B cell (primary cell): Measurements from ENCODE around the gene GPRC5B. TPM values are rescaled to one million over a fixed set of nuclear protein-coding genes. Genes with fewer than 3 reads are reported as not detected.

Experiments used
- ATAC-seq: fragments of 200-7000 bp; cut with Tn5 transposase; one replicate; pipeline ENCODE4 v1.10.0; 2021; ENCODE audit warnings: low read depth, mild to moderate bottlenecking, moderate number of reproducible peaks, moderate library complexity
- CTCF ChIA-PET: fragments of 350-600 bp; sonication (Branson Sonifier 250); formaldehyde crosslinking; loops from one replicate; lab custom pipeline; 2021; ENCODE audit warnings: antibody characterized with exemption, inconsistent platforms; lab: Charles Lee
- POLR2A ChIA-PET: fragments of 350-600 bp; sonication (Branson Sonifier 250); formaldehyde crosslinking; loops from one replicate; lab custom pipeline; 2021; ENCODE audit warnings: antibody characterized with exemption; lab: Charles Lee
- DNase-seq: peaks from one replicate; pipeline ENCODE4 v3.0.0; 2013
- H2AFZ ChIP-seq: 2 replicates; pipeline ENCODE4 v1.6.1; 2012; ENCODE audit warnings: mild to moderate bottlenecking, low read depth, low read length; ENCODE audit not compliant: insufficient read depth, poor library complexity, severe bottlenecking
- H3K27ac ChIP-seq, 2 donors: 1 replicate in 1 of 2; 2 replicates in 1 of 2; pipeline ENCODE4 v1.5.1; 2012 to 2013; ENCODE audit warnings: low read length in 2 of 2, mild to moderate bottlenecking in 2 of 2, moderate library complexity in 1 of 2
- H3K27me3 ChIP-seq, 4 experiments: fragments of 200-600 bp in 1 of 4; sonication (generic) in 1 of 4; replicated peaks in 1 of 4; 1 replicate in 2 of 4; 2 replicates in 2 of 4; pipeline versions ENCODE4 v1.6.1 to v1.7.0; 2013 to 2016; ENCODE audit warnings: low read length in 3 of 4, mild to moderate bottlenecking in 2 of 4, mixed read lengths in 1 of 4, moderate library complexity in 1 of 4; ENCODE audit not compliant: insufficient read depth in 4 of 4, control insufficient read depth in 3 of 4; ENCODE audit errors: control extremely low read depth in 1 of 4
- H3K36me3 ChIP-seq, 2 experiments: replicated peaks in 1 of 2; 1 replicate in 1 of 2; 2 replicates in 1 of 2; pipeline versions ENCODE4 v1.6.1 to v1.7.1; 2013; ENCODE audit warnings: low read length in 1 of 2; ENCODE audit not compliant: insufficient read depth in 2 of 2, control insufficient read depth in 1 of 2; ENCODE audit errors: control extremely low read depth in 1 of 2, extremely low read depth in 1 of 2
- H3K4me1 ChIP-seq, 2 donors: fragments of 200-600 bp in 1 of 2; sonication (generic) in 1 of 2; 1 replicate in 1 of 2; 2 replicates in 1 of 2; pipeline versions ENCODE4 v1.5.1 to v1.6.1; 2013 to 2017; ENCODE audit warnings: low read length in 2 of 2; ENCODE audit not compliant: control insufficient read depth in 2 of 2, insufficient read depth in 2 of 2
- H3K4me2 ChIP-seq: replicated peaks from 2 replicates; pipeline ENCODE3; 2012; ENCODE audit warnings: mild to moderate bottlenecking, low read depth, low read length; ENCODE audit not compliant: poor library complexity, severe bottlenecking
- H3K4me3 ChIP-seq, 5 experiments: fragments of 200-600 bp in 1 of 5; sonication (generic) in 1 of 5; 1 replicate in 3 of 5; 2 replicates in 2 of 5; pipeline versions ENCODE4 v1.5.1 to v1.7.0; 2011 to 2016; ENCODE audit warnings: low read length in 4 of 5, mild to moderate bottlenecking in 4 of 5, low read depth in 2 of 5, control low read depth in 1 of 5, moderate library complexity in 1 of 5; ENCODE audit not compliant: insufficient read depth in 1 of 5; ENCODE audit errors: control extremely low read depth in 1 of 5, extremely low read depth in 1 of 5
- H3K79me2 ChIP-seq: fragments of 200-600 bp; sonication (generic); one replicate; pipeline ENCODE4 v1.6.0; 2016; ENCODE audit warnings: low read length; ENCODE audit not compliant: control insufficient read depth, insufficient read depth
- H3K9ac ChIP-seq: fragments of 200-600 bp; sonication (generic); 2 replicates; pipeline ENCODE4 v1.6.1; 2017; ENCODE audit warnings: mild to moderate bottlenecking, low read length, moderate library complexity
- H3K9me3 ChIP-seq, 3 donors: one replicate each; pipeline versions ENCODE4 v1.6.1 to v1.7.1; 2013; ENCODE audit warnings: low read length in 2 of 3; ENCODE audit not compliant: control insufficient read depth in 2 of 3, insufficient read depth in 1 of 3; ENCODE audit errors: control extremely low read depth in 1 of 3
- H4K20me1 ChIP-seq: 2 replicates; pipeline ENCODE4 v1.6.0; 2012; ENCODE audit warnings: mild to moderate bottlenecking, low read length; ENCODE audit not compliant: insufficient read depth, control insufficient read depth, poor library complexity, severe bottlenecking
- H3K27ac Mint-ChIP-seq: one replicate; pipeline ENCODE4 v1.8.0; 2021; ENCODE audit warnings: mixed read lengths
- H3K27me3 Mint-ChIP-seq: one replicate; pipeline ENCODE4 v1.8.0; 2021; ENCODE audit warnings: mixed read lengths
- H3K4me1 Mint-ChIP-seq: one replicate; pipeline ENCODE4 v1.8.0; 2021; ENCODE audit warnings: mixed read lengths
- H3K4me3 Mint-ChIP-seq: one replicate; pipeline ENCODE4 v1.8.0; 2021; ENCODE audit warnings: mixed read lengths
- H3K9me3 Mint-ChIP-seq: one replicate; pipeline ENCODE4 v1.8.0; 2022; ENCODE audit warnings: mixed read lengths; ENCODE audit not compliant: insufficient read depth
- EZH2 ChIP-seq: IDR thresholded peaks from 2 replicates; pipeline ENCODE4 v1.6.1; 2012; ENCODE audit warnings: borderline replicate concordance, low read depth, mild to moderate bottlenecking, moderate library complexity, low read length; ENCODE audit not compliant: insufficient read depth, poor library complexity, severe bottlenecking
- WGBS: methylation state at CpG from one replicate; pipeline ENCODE4 v1.1.5; 2013; ENCODE audit warnings: missing lambda C conversion rate; ENCODE audit not compliant: insufficient coverage; 5-methylcytosine and 5-hydroxymethylcytosine counted together
- intact Hi-C: fragments of 100-400 bp; cut with micrococcal nuclease; formaldehyde crosslinking; loops from one replicate; pipeline ENCODE4 v1.10.0; 2022
- polyA plus RNA-seq: library from polyadenylated mRNA; depleted of rRNA; stranded (reverse); fragments of >200 nt; gene quantifications from 2 replicates; pipeline ENCODE4 v1.2.3, GENCODE V29; 2012
- total RNA-seq, 2 donors: library from RNA; stranded (reverse); fragments of 120-200 nt in 1 of 2; gene quantifications; 1 replicate in 1 of 2; 2 replicates in 1 of 2; pipeline versions ENCODE4 v1.2.3 to v1.2.4, GENCODE V29; 2013 to 2022
- TF ChIP-seq, protein P1 (sequence below): fragments of 200-600 bp; IDR thresholded peaks from one replicate; pipeline ENCODE4 v1.8.0; 2022; ENCODE audit warnings: antibody characterized with exemption, mild to moderate bottlenecking

GPRC5B gene
- total and polyA plus RNA-seq, 2 donors (not counting 1 experiment from before 2014, with no cell fraction given) = not detected

DNA sequence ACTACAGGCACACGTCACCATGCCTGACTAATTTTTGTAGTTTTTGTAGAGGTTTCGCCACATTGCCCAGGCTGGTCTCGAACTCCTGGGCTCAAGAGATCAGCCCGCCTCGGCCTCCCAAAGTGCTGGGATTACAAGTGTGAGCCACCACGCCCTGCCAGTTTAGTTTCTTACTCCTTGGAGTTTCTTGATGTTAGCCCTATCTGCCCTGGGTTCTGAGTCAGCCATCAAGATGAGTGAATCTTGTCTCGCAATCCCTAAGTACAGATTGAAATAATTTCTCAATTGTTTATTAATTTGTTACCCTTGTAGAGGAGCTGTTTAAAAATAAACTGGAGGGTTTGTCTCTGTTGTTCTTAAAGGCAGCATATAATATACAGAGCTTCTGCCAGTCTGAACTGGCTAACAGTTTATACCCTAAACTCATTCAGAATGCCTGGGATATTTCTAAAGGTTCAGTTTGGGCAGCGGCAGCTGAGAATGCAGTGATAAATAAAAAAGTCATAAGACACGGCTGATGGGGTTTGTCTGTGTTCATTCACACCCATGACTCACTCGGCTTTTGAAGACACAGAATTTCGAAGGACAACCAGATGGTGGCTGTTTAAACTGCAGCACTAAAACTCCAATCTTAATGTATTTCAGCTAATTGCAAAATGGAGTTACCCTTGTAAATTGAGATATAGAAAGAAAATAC lies 39.6 kb downstream of the GPRC5B start:
- CTCF ChIA-PET = no interaction called here
- Histone ChIP-seq H3K9ac (no peak overlapping the region), H3K4me2 (no peak overlapping the region), H3K27ac (no peak overlapping the region), H3K4me3 (no peak overlapping the region), H4K20me1 (no peaks in the 10 kb centered on the region), H3K36me3 (no peaks in the 10 kb centered on the region), H3K79me2 (no peaks in the 10 kb centered on the region), H2AFZ (no peak overlapping the region), H3K9me3 (no peaks in the 10 kb centered on the region), H3K27me3 (no peaks in the 10 kb centered on the region), H3K4me1 (no peaks in the 10 kb centered on the region)
- Mint-ChIP-seq H3K27ac (no peak overlapping the region), H3K4me1 (no peaks in the 10 kb centered on the region), H3K9me3 (no peaks in the 10 kb centered on the region), H3K27me3 (peaks cover 7% of the 10 kb centered on the region), H3K4me3 (no peak overlapping the region)
- intact Hi-C loops = no loop called here
- POLR2A ChIA-PET = no interaction called here
- TF ChIP-seq, protein P1, sequence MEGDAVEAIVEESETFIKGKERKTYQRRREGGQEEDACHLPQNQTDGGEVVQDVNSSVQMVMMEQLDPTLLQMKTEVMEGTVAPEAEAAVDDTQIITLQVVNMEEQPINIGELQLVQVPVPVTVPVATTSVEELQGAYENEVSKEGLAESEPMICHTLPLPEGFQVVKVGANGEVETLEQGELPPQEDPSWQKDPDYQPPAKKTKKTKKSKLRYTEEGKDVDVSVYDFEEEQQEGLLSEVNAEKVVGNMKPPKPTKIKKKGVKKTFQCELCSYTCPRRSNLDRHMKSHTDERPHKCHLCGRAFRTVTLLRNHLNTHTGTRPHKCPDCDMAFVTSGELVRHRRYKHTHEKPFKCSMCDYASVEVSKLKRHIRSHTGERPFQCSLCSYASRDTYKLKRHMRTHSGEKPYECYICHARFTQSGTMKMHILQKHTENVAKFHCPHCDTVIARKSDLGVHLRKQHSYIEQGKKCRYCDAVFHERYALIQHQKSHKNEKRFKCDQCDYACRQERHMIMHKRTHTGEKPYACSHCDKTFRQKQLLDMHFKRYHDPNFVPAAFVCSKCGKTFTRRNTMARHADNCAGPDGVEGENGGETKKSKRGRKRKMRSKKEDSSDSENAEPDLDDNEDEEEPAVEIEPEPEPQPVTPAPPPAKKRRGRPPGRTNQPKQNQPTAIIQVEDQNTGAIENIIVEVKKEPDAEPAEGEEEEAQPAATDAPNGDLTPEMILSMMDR = no peak
- WGBS = 81% methylated on average over 6 of the region's 11 CpGs
- DNase-seq (no peak), ATAC-seq (no peak)

DNA sequence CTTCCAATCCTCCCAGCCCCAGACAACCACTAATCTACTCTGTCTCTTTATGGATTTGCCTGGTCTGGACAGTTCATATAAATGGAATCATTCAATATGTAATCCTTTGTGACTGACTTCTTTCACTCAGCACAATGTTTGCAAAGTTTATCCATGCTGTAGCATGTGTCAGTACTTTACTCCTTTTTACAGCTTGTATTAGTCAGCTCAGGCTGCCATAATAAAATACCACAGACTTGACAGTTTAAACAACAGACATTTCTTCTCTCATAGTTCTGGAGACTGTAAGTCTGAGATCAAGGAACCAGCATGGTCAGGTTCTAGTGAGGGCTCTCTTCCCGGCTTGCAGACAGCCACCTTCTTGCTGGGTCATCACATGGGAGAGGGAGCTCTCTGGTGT lies 41.3 kb downstream of the GPRC5B start:
- Histone ChIP-seq H3K36me3 (no peaks in the 10 kb centered on the region), H3K27ac (no peak overlapping the region), H3K9ac (no peak overlapping the region), H4K20me1 (no peaks in the 10 kb centered on the region), H3K79me2 (no peaks in the 10 kb centered on the region), H3K4me1 (no peaks in the 10 kb centered on the region), H3K4me2 (no peak overlapping the region), H3K4me3 (no peak overlapping the region), H2AFZ (no peak overlapping the region), H3K27me3 (no peaks in the 10 kb centered on the region), H3K9me3 (no peaks in the 10 kb centered on the region)
- H3K27me3 Mint-ChIP-seq = peaks cover 3% of the 10 kb centered on the region
- TF ChIP-seq EZH2 = no peak
- TF ChIP-seq, protein P1 = no peak
- DNase-seq (no peak), ATAC-seq (no peak)
- 60% methylated on average over 1 of the region's 1 CpG for WGBS
- H3K27ac Mint-ChIP-seq = no peak overlapping the region
- POLR2A ChIA-PET = no interaction called here
- no peaks in the 10 kb centered on the region for H3K4me1 Mint-ChIP-seq
- H3K9me3 Mint-ChIP-seq = no peaks in the 10 kb centered on the region
- no peak overlapping the region for H3K4me3 Mint-ChIP-seq
- intact Hi-C loops = no loop called here
- CTCF ChIA-PET = no interaction called here
